H9 (cell line): ENCODE measurements around the gene SOX8. TPM values are rescaled to one million over a fixed set of nuclear protein-coding genes. Genes with fewer than 3 reads are reported as not detected.

ENCODE experiments used
- DNase-seq: peaks from one replicate; pipeline ENCODE4 v3.0.0-alpha.2; 2017
- H2AFZ ChIP-seq: one replicate; pipeline ENCODE4 v1.6.1; 2013; ENCODE audit warnings: mild to moderate bottlenecking, low read length, control low read depth, moderate library complexity
- H2AK5ac ChIP-seq: 2 replicates; pipeline ENCODE4 v1.6.1; 2013; ENCODE audit warnings: low read length, control low read depth, mixed read lengths; ENCODE audit not compliant: insufficient read length
- H2BK120ac ChIP-seq: one replicate; pipeline ENCODE4 v1.6.1; 2013; ENCODE audit warnings: low read depth, mild to moderate bottlenecking, low read length, control low read depth, inconsistent platforms; ENCODE audit not compliant: poor library complexity, severe bottlenecking
- H2BK12ac ChIP-seq: 2 replicates; pipeline ENCODE4 v1.6.1; 2013; ENCODE audit warnings: low read length, control low read depth, mixed read lengths, low read depth; ENCODE audit not compliant: insufficient read length
- H2BK15ac ChIP-seq: 2 replicates; pipeline ENCODE4 v1.6.1; 2013; ENCODE audit warnings: low read depth, low read length, control low read depth
- H2BK20ac ChIP-seq: one replicate; pipeline ENCODE4 v1.6.1; 2013; ENCODE audit warnings: low read depth, mild to moderate bottlenecking, low read length, control low read depth, inconsistent platforms; ENCODE audit not compliant: poor library complexity, severe bottlenecking
- H2BK5ac ChIP-seq: 2 replicates; pipeline ENCODE4 v1.6.1; 2013; ENCODE audit warnings: low read length, control low read depth, mixed read lengths; ENCODE audit not compliant: insufficient read length
- H3K14ac ChIP-seq: 2 replicates; pipeline ENCODE4 v1.6.1; 2013; ENCODE audit warnings: low read length, control low read depth; ENCODE audit not compliant: insufficient read depth
- H3K18ac ChIP-seq: 2 replicates; pipeline ENCODE4 v1.6.1; 2013; ENCODE audit warnings: low read depth, mild to moderate bottlenecking, mixed read lengths, low read length, control low read depth; ENCODE audit not compliant: insufficient read length
- H3K23ac ChIP-seq: 2 replicates; pipeline ENCODE4 v1.6.1; 2013; ENCODE audit warnings: low read length, control low read depth, mixed read lengths, low read depth; ENCODE audit not compliant: insufficient read length
- H3K23me2 ChIP-seq: 2 replicates; pipeline ENCODE4 v1.6.1; 2013; ENCODE audit warnings: low read depth, mild to moderate bottlenecking, mixed read lengths, low read length, control low read depth; ENCODE audit not compliant: insufficient read length, poor library complexity, severe bottlenecking
- H3K27ac ChIP-seq: 2 replicates; pipeline ENCODE4 v1.5.1; 2013; ENCODE audit warnings: low read length, control low read depth, mixed read lengths, low read depth; ENCODE audit not compliant: insufficient read length
- H3K27me3 ChIP-seq: 2 replicates; pipeline ENCODE4 v1.6.1; 2013; ENCODE audit warnings: low read length, control low read depth, inconsistent platforms; ENCODE audit not compliant: insufficient read depth
- H3K4ac ChIP-seq: 2 replicates; pipeline ENCODE4 v1.6.1; 2013; ENCODE audit warnings: low read depth, mild to moderate bottlenecking, control low read depth, inconsistent platforms, low read length, moderate library complexity
- H3K4me1 ChIP-seq: 2 replicates; pipeline ENCODE4 v1.6.1; 2013; ENCODE audit warnings: low read length, control low read depth, inconsistent platforms; ENCODE audit not compliant: insufficient read depth
- H3K4me2 ChIP-seq: 2 replicates; pipeline ENCODE4 v1.6.1; 2013; ENCODE audit warnings: low read length, control low read depth, mixed read lengths; ENCODE audit not compliant: insufficient read length, insufficient read depth
- H3K56ac ChIP-seq: 2 replicates; pipeline ENCODE4 v1.6.1; 2013; ENCODE audit warnings: low read depth, mild to moderate bottlenecking, mixed read lengths, low read length, control low read depth; ENCODE audit not compliant: insufficient read length
- H3K79me1 ChIP-seq: 2 replicates; pipeline ENCODE4 v1.6.1; 2013; ENCODE audit warnings: low read depth, mild to moderate bottlenecking, moderate library complexity, low read length, control low read depth, inconsistent platforms; ENCODE audit not compliant: insufficient read depth, poor library complexity, severe bottlenecking
- H3K79me2 ChIP-seq: 2 replicates; pipeline ENCODE4 v1.6.1; 2013; ENCODE audit warnings: low read length, control low read depth, inconsistent platforms; ENCODE audit not compliant: insufficient read depth
- H3K9ac ChIP-seq: 2 replicates; pipeline ENCODE4 v1.6.1; 2013; ENCODE audit warnings: low read length, control low read depth, mixed read lengths; ENCODE audit not compliant: insufficient read length; ENCODE audit errors: extremely low read depth
- H3K9me3 ChIP-seq: one replicate; pipeline ENCODE4 v1.6.1; 2013; ENCODE audit warnings: low read depth, low read length, inconsistent platforms; ENCODE audit not compliant: control insufficient read depth
- H3T11ph ChIP-seq: one replicate; pipeline ENCODE4 v1.6.1; 2013; ENCODE audit warnings: mild to moderate bottlenecking, low read length, control low read depth, inconsistent platforms
- H4K20me1 ChIP-seq: one replicate; pipeline ENCODE4 v1.6.1; 2013; ENCODE audit not compliant: control insufficient read depth, insufficient read length, insufficient read depth
- H4K5ac ChIP-seq: 2 replicates; pipeline ENCODE4 v1.6.1; 2013; ENCODE audit warnings: low read depth, mild to moderate bottlenecking, mixed read lengths, low read length, control low read depth; ENCODE audit not compliant: insufficient read length
- H4K8ac ChIP-seq: replicated peaks from 2 replicates; pipeline ENCODE4 v1.6.1; 2013; ENCODE audit warnings: low read length, control low read depth, mixed read lengths, low read depth; ENCODE audit not compliant: insufficient read length
- H4K91ac ChIP-seq: 2 replicates; pipeline ENCODE4 v1.6.1; 2013; ENCODE audit warnings: low read depth, mild to moderate bottlenecking, moderate library complexity, mixed read lengths, low read length, control low read depth; ENCODE audit not compliant: insufficient read length
- H3K27ac Mint-ChIP-seq, 3 experiments: 2 replicates in 2 of 3; 3 replicates in 1 of 3; pipeline ENCODE4 v1.8.0; 2020 to 2021; ENCODE audit warnings: mixed read lengths in 3 of 3, mild to moderate bottlenecking in 1 of 3, moderate library complexity in 1 of 3
- H3K27me3 Mint-ChIP-seq: 2 replicates; pipeline ENCODE4 v1.8.0; 2021; ENCODE audit warnings: low read depth, mild to moderate bottlenecking, moderate library complexity, mixed read lengths
- H3K36me3 Mint-ChIP-seq, 3 experiments: 2 replicates in 2 of 3; 3 replicates in 1 of 3; pipeline ENCODE4 v1.8.0; 2020 to 2021; ENCODE audit warnings: low read depth in 3 of 3, mixed read lengths in 3 of 3; ENCODE audit not compliant: insufficient read depth in 1 of 3
- H3K4me1 Mint-ChIP-seq, 2 experiments: 2 replicates each; pipeline ENCODE4 v1.8.0; 2020; ENCODE audit warnings: mixed read lengths in 2 of 2
- H3K4me3 Mint-ChIP-seq, 2 experiments: 2 replicates in 1 of 2; 3 replicates in 1 of 2; pipeline ENCODE4 v1.8.0; 2020 to 2021; ENCODE audit warnings: mild to moderate bottlenecking in 2 of 2, mixed read lengths in 2 of 2, moderate library complexity in 1 of 2
- H3K9me3 Mint-ChIP-seq, 2 experiments: 2 replicates in 1 of 2; 3 replicates in 1 of 2; pipeline ENCODE4 v1.8.0; 2020; ENCODE audit warnings: mild to moderate bottlenecking in 2 of 2, mixed read lengths in 2 of 2, moderate library complexity in 1 of 2
- WGBS: extraction: QIAGEN DNeasy Blood & Tissue Kit; methylation state at CpG from one replicate; pipeline ENCODE4 v1.1.7; 2013; ENCODE audit warnings: missing lambda C conversion rate, low lambda C conversion rate, mixed read lengths; ENCODE audit not compliant: insufficient read length; ENCODE audit errors: extremely low coverage; 5-methylcytosine and 5-hydroxymethylcytosine counted together
- total RNA-seq: library from RNA; stranded (reverse); gene quantifications from 2 replicates; pipeline ENCODE4 v1.2.1, GENCODE V29; 2021
- TF ChIP-seq, protein P1 (sequence below): fragments of 200-600 bp; sonication (generic); conservative IDR thresholded peaks from 3 replicates; pipeline ENCODE4 v1.8.0; 2021; ENCODE audit warnings: antibody characterized with exemption, mild to moderate bottlenecking

The SOX8 gene
- total RNA-seq, 1 experiment from 2014 or later, result 8.9 TPM

DNA sequence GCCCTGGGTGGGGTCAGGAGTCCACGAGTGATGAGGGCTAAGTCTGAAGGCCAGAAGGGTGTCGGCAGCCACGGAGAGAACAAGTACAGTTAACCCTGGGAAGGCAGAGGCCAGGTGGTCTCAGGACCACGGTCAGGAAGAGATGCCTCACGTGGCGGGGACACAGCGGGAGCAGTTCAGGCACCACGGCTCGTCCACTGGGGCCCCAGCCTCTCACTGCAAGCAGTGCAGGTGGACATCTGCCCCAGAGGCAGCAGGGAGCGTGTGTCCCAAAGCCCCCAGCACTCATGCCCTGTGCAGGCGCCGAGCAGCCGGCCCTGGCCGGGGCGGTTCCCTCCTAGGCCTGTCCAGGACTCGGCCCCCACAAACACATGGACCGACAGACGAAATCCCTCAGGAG lies 15.5 kb upstream of the SOX8 start:
- Histone ChIP-seq H3K4ac (no peak overlapping the region), H4K8ac (no peak overlapping the region), H3K4me1 (no peaks in the 10 kb centered on the region), H3K56ac (no peak overlapping the region), H2AFZ (no peak overlapping the region), H2BK15ac (no peak overlapping the region), H3T11ph (no peak overlapping the region), H3K9me3 (no peaks in the 10 kb centered on the region), H3K23ac (no peak overlapping the region), H3K9ac (no peak overlapping the region), H2BK12ac (no peak overlapping the region), H2AK5ac (no peak overlapping the region), H4K5ac (no peak overlapping the region), H3K4me2 (no peak overlapping the region), H4K91ac (no peak overlapping the region), H2BK5ac (no peak overlapping the region), H3K18ac (no peak overlapping the region), H3K27ac (no peak overlapping the region), H3K23me2 (peaks cover 8% of the 10 kb centered on the region), H3K79me1 (no peaks in the 10 kb centered on the region), H2BK120ac (no peak overlapping the region), H3K27me3 (no peaks in the 10 kb centered on the region; the same call in 1 of the 2 replicates), H3K14ac (no peak overlapping the region; the same call in 1 of the 2 replicates), H2BK20ac (no peak overlapping the region), H3K79me2 (no peaks in the 10 kb centered on the region), H4K20me1 (no peaks in the 10 kb centered on the region)
- peaks cover 19% of the 10 kb centered on the region for H3K27me3 Mint-ChIP-seq
- no peak overlapping the region for H3K27ac Mint-ChIP-seq
- TF ChIP-seq, protein P1, sequence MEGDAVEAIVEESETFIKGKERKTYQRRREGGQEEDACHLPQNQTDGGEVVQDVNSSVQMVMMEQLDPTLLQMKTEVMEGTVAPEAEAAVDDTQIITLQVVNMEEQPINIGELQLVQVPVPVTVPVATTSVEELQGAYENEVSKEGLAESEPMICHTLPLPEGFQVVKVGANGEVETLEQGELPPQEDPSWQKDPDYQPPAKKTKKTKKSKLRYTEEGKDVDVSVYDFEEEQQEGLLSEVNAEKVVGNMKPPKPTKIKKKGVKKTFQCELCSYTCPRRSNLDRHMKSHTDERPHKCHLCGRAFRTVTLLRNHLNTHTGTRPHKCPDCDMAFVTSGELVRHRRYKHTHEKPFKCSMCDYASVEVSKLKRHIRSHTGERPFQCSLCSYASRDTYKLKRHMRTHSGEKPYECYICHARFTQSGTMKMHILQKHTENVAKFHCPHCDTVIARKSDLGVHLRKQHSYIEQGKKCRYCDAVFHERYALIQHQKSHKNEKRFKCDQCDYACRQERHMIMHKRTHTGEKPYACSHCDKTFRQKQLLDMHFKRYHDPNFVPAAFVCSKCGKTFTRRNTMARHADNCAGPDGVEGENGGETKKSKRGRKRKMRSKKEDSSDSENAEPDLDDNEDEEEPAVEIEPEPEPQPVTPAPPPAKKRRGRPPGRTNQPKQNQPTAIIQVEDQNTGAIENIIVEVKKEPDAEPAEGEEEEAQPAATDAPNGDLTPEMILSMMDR, result no peak
- peaks cover 0 to 2% of the 10 kb centered on the region in 2 experiments; a peak in 1 of 5 replicates for H3K9me3 Mint-ChIP-seq
- peaks cover 0 to 14% (median 8%) of the 10 kb centered on the region in 3 experiments; a peak in 5 of 7 replicates for H3K36me3 Mint-ChIP-seq
- WGBS, result no CpG with 5 or more reads among the region's 18 CpGs
- no peak for DNase-seq
- peaks cover 3 to 6% of the 10 kb centered on the region in 2 experiments; a peak in 3 of 4 replicates for H3K4me1 Mint-ChIP-seq
- no peak overlapping the region; a peak in 1 of 5 replicates for H3K4me3 Mint-ChIP-seq
